Mesendoderm (in vitro differentiated cells): ENCODE results near the gene TAS2R50.

Experiments
- DNase-seq: peaks from one replicate; pipeline ENCODE4 v3.0.0; 2013
- H2AK5ac ChIP-seq: 2 replicates; pipeline ENCODE4 v1.6.1; 2013; ENCODE audit warnings: low read length, inconsistent platforms
- H2BK120ac ChIP-seq: 2 replicates; pipeline ENCODE4 v1.6.1; 2013; ENCODE audit warnings: low read depth, mild to moderate bottlenecking, low read length, moderate library complexity, mixed read lengths
- H2BK15ac ChIP-seq: replicated peaks from 2 replicates; pipeline ENCODE4 v1.6.1; 2013; ENCODE audit warnings: low read depth, mild to moderate bottlenecking, moderate library complexity
- H2BK5ac ChIP-seq: 2 replicates; pipeline ENCODE4 v1.6.1; 2013; ENCODE audit warnings: low read length, inconsistent platforms
- H3K18ac ChIP-seq: 2 replicates; pipeline ENCODE4 v1.6.1; 2013; ENCODE audit warnings: mild to moderate bottlenecking, low read length, mixed read lengths
- H3K23ac ChIP-seq: one replicate; pipeline ENCODE4 v1.6.1; 2013; ENCODE audit warnings: low read length
- H3K27ac ChIP-seq: 2 replicates; pipeline ENCODE4 v1.5.1; 2013; ENCODE audit warnings: low read depth, mild to moderate bottlenecking, inconsistent platforms, low read length, moderate library complexity
- H3K27me3 ChIP-seq: 2 replicates; pipeline ENCODE4 v1.6.1; 2013; ENCODE audit warnings: low read length, control low read depth, mild to moderate bottlenecking, inconsistent platforms; ENCODE audit not compliant: insufficient read depth, poor library complexity
- H3K36me3 ChIP-seq: 2 replicates; pipeline ENCODE4 v1.6.1; 2013; ENCODE audit warnings: low read length, inconsistent platforms; ENCODE audit not compliant: control insufficient read depth, insufficient read depth
- H3K4ac ChIP-seq: one replicate; pipeline ENCODE4 v1.6.1; 2013; ENCODE audit warnings: low read depth, mild to moderate bottlenecking, low read length, moderate library complexity
- H3K4me1 ChIP-seq: 2 replicates; pipeline ENCODE4 v1.6.1; 2013; ENCODE audit warnings: low read depth, low read length, inconsistent platforms; ENCODE audit not compliant: control insufficient read depth
- H3K4me2 ChIP-seq: 2 replicates; pipeline ENCODE4 v1.6.1; 2013; ENCODE audit warnings: low read length
- H3K4me3 ChIP-seq: 2 replicates; pipeline ENCODE4 v1.5.1; 2013; ENCODE audit warnings: mild to moderate bottlenecking, low read length
- H3K56ac ChIP-seq: one replicate; pipeline ENCODE4 v1.6.1; 2013; ENCODE audit warnings: low read length
- H3K79me1 ChIP-seq: 2 replicates; pipeline ENCODE4 v1.6.1; 2013; ENCODE audit warnings: low read length, inconsistent platforms
- H3K79me2 ChIP-seq: 2 replicates; pipeline ENCODE4 v1.6.1; 2013; ENCODE audit warnings: mild to moderate bottlenecking, low read length; ENCODE audit not compliant: control insufficient read depth, insufficient read depth
- H3K9ac ChIP-seq: 2 replicates; pipeline ENCODE4 v1.6.1; 2013; ENCODE audit warnings: low read length, inconsistent platforms
- H4K5ac ChIP-seq: one replicate; pipeline ENCODE4 v1.6.1; 2013; ENCODE audit warnings: low read length
- H4K8ac ChIP-seq: one replicate; pipeline ENCODE4 v1.6.1; 2013; ENCODE audit warnings: low read depth, mild to moderate bottlenecking, control low read depth, low read length, moderate library complexity
- WGBS: extraction: QIAGEN DNeasy Blood & Tissue Kit; methylation state at CpG from one replicate; pipeline ENCODE4 v1.1.7; 2013; ENCODE audit warnings: low lambda C conversion rate, missing lambda C conversion rate; ENCODE audit not compliant: insufficient coverage; ENCODE audit errors: extremely low coverage; 5-methylcytosine and 5-hydroxymethylcytosine counted together

TAS2R50 gene

DNA sequence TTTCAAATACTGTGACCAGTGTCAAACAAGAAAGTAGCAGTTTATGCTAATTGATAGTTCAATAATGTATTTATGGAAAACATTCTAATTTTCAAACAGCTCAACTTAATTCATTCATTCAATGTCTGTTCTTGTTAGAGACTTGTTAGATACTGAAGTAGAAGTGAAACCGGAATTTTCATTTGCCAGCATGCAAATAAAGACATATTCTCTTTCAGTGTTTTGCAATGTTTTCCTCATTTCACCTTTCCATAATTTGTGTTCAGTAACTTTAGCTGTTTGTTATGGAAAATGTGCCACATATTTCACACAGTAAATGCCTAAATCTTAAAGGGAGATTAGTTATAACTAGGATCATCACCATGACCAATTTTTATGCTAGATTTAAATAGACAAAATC lies 21.2 kb downstream of the TAS2R50 start:
- H3K23ac ChIP-seq: no peak overlapping the region
- H2AK5ac ChIP-seq: no peak overlapping the region
- no peaks in the 10 kb centered on the region for H3K79me2 ChIP-seq
- H3K4me2 ChIP-seq: no peak overlapping the region
- no peaks in the 10 kb centered on the region for H3K27me3 ChIP-seq
- no peak overlapping the region for H3K27ac ChIP-seq
- H3K56ac ChIP-seq: no peak overlapping the region
- H2BK120ac ChIP-seq: no peak overlapping the region
- no peak for DNase-seq
- H3K4me3 ChIP-seq: no peak overlapping the region
- H3K4ac ChIP-seq: no peak overlapping the region
- H2BK5ac ChIP-seq: no peak overlapping the region
- no peak overlapping the region for H4K5ac ChIP-seq
- H3K79me1 ChIP-seq: no peaks in the 10 kb centered on the region
- no CpG with 5 or more reads among the region's 1 CpG for WGBS
- no peak overlapping the region for H3K9ac ChIP-seq
- no peaks in the 10 kb centered on the region for H3K36me3 ChIP-seq
- H3K18ac ChIP-seq: no peak overlapping the region
- no peak overlapping the region for H4K8ac ChIP-seq
- no peaks in the 10 kb centered on the region for H3K4me1 ChIP-seq
- H2BK15ac ChIP-seq: no peak overlapping the region

DNA sequence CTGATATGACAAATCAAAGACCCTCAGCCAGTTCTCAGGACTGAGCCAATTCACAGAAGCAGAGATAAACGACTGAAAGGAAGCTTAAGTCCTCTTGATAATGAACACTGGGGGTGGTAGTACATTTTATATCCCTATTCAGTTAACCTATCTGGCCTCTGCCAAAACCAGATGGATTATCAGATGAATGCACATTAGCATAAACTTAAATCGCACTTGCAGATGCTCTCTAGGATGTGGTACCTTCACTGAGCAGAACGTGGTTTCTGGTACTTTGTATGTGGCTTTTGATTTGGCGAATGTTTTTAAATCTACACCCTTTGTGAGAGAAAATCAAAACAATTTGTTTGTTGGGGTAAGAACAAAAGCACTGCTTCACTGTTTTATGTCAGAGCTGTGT lies 26.5 kb downstream of the TAS2R50 start:
- no peaks in the 10 kb centered on the region for H3K36me3 ChIP-seq
- no peak overlapping the region for H4K8ac ChIP-seq
- no peak overlapping the region for H3K9ac ChIP-seq
- H3K79me1 ChIP-seq: no peaks in the 10 kb centered on the region
- H3K79me2 ChIP-seq: no peaks in the 10 kb centered on the region
- H2BK120ac ChIP-seq: no peak overlapping the region
- no peak overlapping the region for H3K4me2 ChIP-seq
- no peaks in the 10 kb centered on the region for H3K27me3 ChIP-seq
- no peak overlapping the region for H3K23ac ChIP-seq
- no peak overlapping the region for H3K4me3 ChIP-seq
- no peak overlapping the region for H4K5ac ChIP-seq
- no peak overlapping the region for H2BK5ac ChIP-seq
- H3K4me1 ChIP-seq: no peaks in the 10 kb centered on the region
- no peak overlapping the region for H3K27ac ChIP-seq
- H3K18ac ChIP-seq: no peak overlapping the region
- H2AK5ac ChIP-seq: no peak overlapping the region
- WGBS: no CpG with 5 or more reads among the region's 4 CpGs
- H3K4ac ChIP-seq: no peak overlapping the region
- no peak overlapping the region for H2BK15ac ChIP-seq
- peak; percentile 40 for DNase-seq
- no peak overlapping the region for H3K56ac ChIP-seq

DNA sequence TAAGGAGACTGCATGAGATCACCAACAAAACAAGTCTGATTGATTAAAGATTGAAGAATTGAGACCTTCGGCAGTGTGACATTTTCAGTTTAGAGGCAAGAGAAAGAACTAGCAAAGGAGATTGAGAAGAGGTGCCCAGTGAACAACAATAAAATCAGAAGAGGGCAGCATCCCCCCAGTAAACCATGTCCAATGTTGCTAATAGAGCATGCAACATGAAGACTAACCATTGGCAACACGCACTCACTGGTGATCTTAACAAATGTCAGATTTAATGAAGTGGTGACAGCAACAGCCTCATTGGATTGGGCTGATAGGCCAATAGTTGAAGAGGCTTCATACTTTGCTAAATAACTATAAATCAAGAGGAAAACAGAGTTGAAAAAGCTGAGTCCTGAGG lies 26.9 kb downstream of the TAS2R50 start:
- no peak overlapping the region for H2BK15ac ChIP-seq
- no peaks in the 10 kb centered on the region for H3K4me1 ChIP-seq
- no peak overlapping the region for H3K4me3 ChIP-seq
- no CpG with 5 or more reads among the region's 2 CpGs for WGBS
- H4K8ac ChIP-seq: no peak overlapping the region
- DNase-seq: peak; percentile 10
- no peak overlapping the region for H2BK5ac ChIP-seq
- no peak overlapping the region for H3K23ac ChIP-seq
- no peak overlapping the region for H3K27ac ChIP-seq
- no peak overlapping the region for H3K9ac ChIP-seq
- H2BK120ac ChIP-seq: no peak overlapping the region
- no peak overlapping the region for H3K18ac ChIP-seq
- no peaks in the 10 kb centered on the region for H3K27me3 ChIP-seq
- H3K4ac ChIP-seq: no peak overlapping the region
- H3K56ac ChIP-seq: no peak overlapping the region
- no peak overlapping the region for H2AK5ac ChIP-seq
- H3K36me3 ChIP-seq: no peaks in the 10 kb centered on the region
- no peak overlapping the region for H4K5ac ChIP-seq
- H3K4me2 ChIP-seq: no peak overlapping the region
- H3K79me2 ChIP-seq: no peaks in the 10 kb centered on the region
- H3K79me1 ChIP-seq: no peaks in the 10 kb centered on the region

DNA sequence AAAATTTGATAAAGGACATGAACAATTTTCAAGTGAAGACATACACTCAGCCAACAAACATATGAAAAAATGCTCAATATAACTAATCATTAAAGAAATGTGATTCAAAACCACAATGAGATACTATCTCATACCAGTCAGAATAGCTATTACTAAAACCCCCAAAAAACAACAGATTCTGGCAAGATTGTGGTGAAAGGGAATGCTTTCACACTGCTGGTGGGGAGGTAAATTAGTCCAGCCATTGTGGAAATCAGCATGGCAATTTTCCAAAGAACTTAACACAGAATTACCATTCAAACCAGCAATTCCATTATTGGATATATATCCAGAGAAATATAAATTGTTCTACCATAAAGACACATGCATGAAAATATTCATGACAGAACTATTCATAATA lies 29.0 kb downstream of the TAS2R50 start:
- no peak overlapping the region for H2BK120ac ChIP-seq

DNA sequence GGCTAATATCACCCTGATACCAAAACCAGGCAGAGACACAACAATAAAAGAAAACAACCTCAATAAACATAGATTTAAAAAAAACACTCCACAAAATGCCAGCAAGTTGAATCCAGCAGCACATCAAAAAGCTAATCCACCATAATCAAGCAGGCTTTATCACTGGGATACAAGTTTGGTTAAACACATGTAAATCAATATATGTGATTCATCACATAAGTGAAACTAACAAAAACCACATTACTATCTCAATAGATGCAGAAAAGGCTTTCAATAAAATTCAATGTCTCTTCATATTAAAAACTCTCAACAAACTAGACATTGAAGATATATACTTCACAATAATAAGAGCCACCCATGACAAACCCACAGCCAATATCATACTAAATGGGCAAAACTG lies 30.6 kb downstream of the TAS2R50 start:
- H2BK15ac ChIP-seq: no peak overlapping the region
- H3K36me3 ChIP-seq: no peaks in the 10 kb centered on the region
- H2BK5ac ChIP-seq: no peak overlapping the region
- DNase-seq: no peak
- no peak overlapping the region for H2AK5ac ChIP-seq
- H3K27ac ChIP-seq: no peak overlapping the region
- H3K18ac ChIP-seq: no peak overlapping the region
- no peaks in the 10 kb centered on the region for H3K4me1 ChIP-seq
- no peak overlapping the region for H3K9ac ChIP-seq
- no peak overlapping the region for H3K4ac ChIP-seq
- H3K79me1 ChIP-seq: no peaks in the 10 kb centered on the region
- no peak overlapping the region for H3K4me3 ChIP-seq
- no peaks in the 10 kb centered on the region for H3K27me3 ChIP-seq
- H3K56ac ChIP-seq: no peak overlapping the region
- no peak overlapping the region for H3K4me2 ChIP-seq
- H3K79me2 ChIP-seq: no peaks in the 10 kb centered on the region
- no peak overlapping the region for H4K8ac ChIP-seq
- H4K5ac ChIP-seq: no peak overlapping the region
- no peak overlapping the region for H3K23ac ChIP-seq
- H2BK120ac ChIP-seq: no peak overlapping the region

More for the DNA sequence above, 29.0 kb downstream of the TAS2R50 start:
- Histone ChIP-seq H4K8ac (no peak overlapping the region), H3K18ac (no peak overlapping the region), H3K27ac (no peak overlapping the region), H3K27me3 (no peaks in the 10 kb centered on the region), H3K4me2 (no peak overlapping the region), H3K4me3 (no peak overlapping the region), H4K5ac (no peak overlapping the region), H3K79me1 (no peaks in the 10 kb centered on the region), H3K4ac (no peak overlapping the region), H3K9ac (no peak overlapping the region), H3K4me1 (no peaks in the 10 kb centered on the region), H2BK5ac (no peak overlapping the region), H2BK15ac (no peak overlapping the region), H3K23ac (no peak overlapping the region), H3K56ac (no peak overlapping the region), H2AK5ac (no peak overlapping the region), H3K79me2 (no peaks in the 10 kb centered on the region), H3K36me3 (no peaks in the 10 kb centered on the region)
- DNase-seq: no peak

DNA sequence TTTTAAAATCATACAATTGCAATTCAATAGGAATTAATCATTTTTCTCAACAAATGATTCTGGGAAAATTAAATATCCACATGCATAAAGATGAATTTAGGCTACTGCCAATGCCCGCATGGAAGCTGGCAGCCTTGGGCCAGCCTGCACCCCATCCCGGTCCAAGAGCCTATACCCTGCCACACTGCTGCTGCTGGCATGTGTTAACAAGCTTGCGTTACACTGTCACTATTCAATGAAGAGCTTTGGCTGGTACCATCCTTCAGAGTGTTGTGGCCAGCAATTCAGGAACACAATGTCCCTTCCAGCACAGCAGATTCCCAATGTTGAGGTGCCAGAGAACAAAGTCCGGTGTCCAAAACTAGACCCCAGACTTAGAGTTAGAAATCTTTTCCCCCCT lies 34.1 kb downstream of the TAS2R50 start:
- no peak overlapping the region for H3K56ac ChIP-seq
- DNase-seq: no peak
- H3K79me2 ChIP-seq: no peaks in the 10 kb centered on the region
- no CpG with 5 or more reads among the region's 4 CpGs for WGBS
- H4K5ac ChIP-seq: no peak overlapping the region
- H2BK5ac ChIP-seq: no peak overlapping the region
- H3K79me1 ChIP-seq: no peaks in the 10 kb centered on the region
- H3K4me2 ChIP-seq: no peak overlapping the region
- no peak overlapping the region for H3K23ac ChIP-seq
- no peak overlapping the region for H3K4ac ChIP-seq
- no peaks in the 10 kb centered on the region for H3K36me3 ChIP-seq
- no peaks in the 10 kb centered on the region for H3K4me1 ChIP-seq
- no peak overlapping the region for H2BK15ac ChIP-seq
- H3K18ac ChIP-seq: no peak overlapping the region
- no peaks in the 10 kb centered on the region for H3K27me3 ChIP-seq
- no peak overlapping the region for H2AK5ac ChIP-seq
- no peak overlapping the region for H4K8ac ChIP-seq
- no peak overlapping the region for H3K4me3 ChIP-seq
- H2BK120ac ChIP-seq: no peak overlapping the region
- H3K9ac ChIP-seq: no peak overlapping the region
- H3K27ac ChIP-seq: no peak overlapping the region
